Astrocyte (in vitro differentiated cells and primary cell): Measurements from ENCODE around the gene HES1. TPM values are rescaled to one million over a fixed set of nuclear protein-coding genes. Genes with fewer than 3 reads are reported as not detected.

ENCODE experiments used
- DNase-seq: peaks from one replicate; pipeline ENCODE4 v3.0.0-alpha.2; 2010; ENCODE audit warnings: low read depth
- FAIRE-seq: peaks from 2 replicates; lab custom pipeline; 2011; peaks lifted over from hg19 to GRCh38; lab: Jason Lieb, UNC
- H2AFZ ChIP-seq: 2 replicates; pipeline ENCODE4 v1.6.0; 2012; ENCODE audit warnings: low read depth, low read length, inconsistent platforms
- H3K27ac ChIP-seq: 2 replicates; pipeline ENCODE4 v1.5.1; 2011; ENCODE audit warnings: low read depth, low read length, inconsistent platforms
- H3K27me3 ChIP-seq: 2 replicates; pipeline ENCODE4 v1.6.0; 2011; ENCODE audit warnings: low read length, inconsistent platforms; ENCODE audit not compliant: insufficient read depth
- H3K36me3 ChIP-seq: 2 replicates; pipeline ENCODE4 v1.5.1; 2011; ENCODE audit warnings: low read length, inconsistent platforms; ENCODE audit not compliant: insufficient read depth
- H3K4me1 ChIP-seq: 2 replicates; pipeline ENCODE4 v1.5.1; 2011; ENCODE audit warnings: low read length, inconsistent platforms; ENCODE audit not compliant: insufficient read depth
- H3K4me2 ChIP-seq: 2 replicates; pipeline ENCODE4 v1.6.0; 2012; ENCODE audit warnings: low read length, inconsistent platforms
- H3K4me3 ChIP-seq: 2 replicates; pipeline ENCODE4 v1.5.1; 2011; ENCODE audit warnings: low read depth, mild to moderate bottlenecking, low read length, inconsistent platforms; ENCODE audit not compliant: insufficient read depth
- H3K79me2 ChIP-seq: 2 replicates; pipeline ENCODE4 v1.6.0; 2012; ENCODE audit warnings: mild to moderate bottlenecking, low read length, inconsistent platforms; ENCODE audit not compliant: insufficient read depth
- H3K9ac ChIP-seq: 2 replicates; pipeline ENCODE4 v1.6.0; 2012; ENCODE audit warnings: mild to moderate bottlenecking, low read length, inconsistent platforms
- H3K9me3 ChIP-seq: 2 replicates; pipeline ENCODE4 v1.5.1; 2012; ENCODE audit warnings: low read depth, mild to moderate bottlenecking, low read length, inconsistent platforms; ENCODE audit not compliant: insufficient read depth
- H4K20me1 ChIP-seq: 2 replicates; pipeline ENCODE4 v1.6.0; 2012; ENCODE audit warnings: low read length, inconsistent platforms; ENCODE audit not compliant: insufficient read depth
- H3K27ac Mint-ChIP-seq: one replicate; pipeline ENCODE4 v1.8.0; 2021; ENCODE audit warnings: mild to moderate bottlenecking, mixed read lengths; ENCODE audit not compliant: unreplicated experiment
- H3K27me3 Mint-ChIP-seq: one replicate; pipeline ENCODE4 v1.8.0; 2021; ENCODE audit warnings: low read depth, mixed read lengths; ENCODE audit not compliant: unreplicated experiment
- H3K36me3 Mint-ChIP-seq: one replicate; pipeline ENCODE4 v1.8.0; 2021; ENCODE audit warnings: low read depth, mixed read lengths; ENCODE audit not compliant: unreplicated experiment
- H3K4me1 Mint-ChIP-seq: one replicate; pipeline ENCODE4 v1.8.0; 2021; ENCODE audit warnings: low read depth, mixed read lengths; ENCODE audit not compliant: unreplicated experiment
- H3K4me3 Mint-ChIP-seq: one replicate; pipeline ENCODE4 v1.8.0; 2021; ENCODE audit warnings: mild to moderate bottlenecking, moderate library complexity, mixed read lengths; ENCODE audit not compliant: unreplicated experiment
- H3K9me3 Mint-ChIP-seq: one replicate; pipeline ENCODE4 v1.8.0; 2021; ENCODE audit warnings: mild to moderate bottlenecking, mixed read lengths; ENCODE audit not compliant: unreplicated experiment
- CTCF ChIP-seq: IDR thresholded peaks from 2 replicates; pipeline ENCODE4 v1.5.1; 2011; ENCODE audit warnings: low read depth, mild to moderate bottlenecking, inconsistent platforms, low read length, moderate library complexity; ENCODE audit not compliant: insufficient read depth
- EZH2 ChIP-seq: IDR thresholded peaks from 2 replicates; pipeline ENCODE4 v1.6.1; 2012; ENCODE audit warnings: mild to moderate bottlenecking, low read length, inconsistent platforms; ENCODE audit not compliant: insufficient read depth
- total RNA-seq: library from RNA; stranded (reverse); gene quantifications from 2 replicates; pipeline ENCODE4 v1.2.1, GENCODE V29; 2021

The HES1 gene
- total RNA-seq, 1 donor from 2014 or later, result 46.5 TPM

GRCh38 chr3:194154346-194154745 is 18.4 kb downstream of the HES1 start:
- H3K9me3 ChIP-seq, result peaks cover 4% of the 10 kb centered on the region
- H3K27me3 ChIP-seq, result peaks cover 29% of the 10 kb centered on the region
- FAIRE-seq, result no peak
- H3K27ac ChIP-seq, result no peak overlapping the region
- H4K20me1 ChIP-seq, result no peaks in the 10 kb centered on the region
- peaks cover 9% of the 10 kb centered on the region for H3K9me3 Mint-ChIP-seq
- peaks cover 2% of the 10 kb centered on the region for H3K36me3 Mint-ChIP-seq
- H3K4me3 Mint-ChIP-seq, result no peak overlapping the region
- H3K36me3 ChIP-seq, result no peaks in the 10 kb centered on the region
- H3K9ac ChIP-seq, result no peak overlapping the region
- no peak for DNase-seq
- H3K4me2 ChIP-seq, result no peak overlapping the region
- peaks cover 3% of the 10 kb centered on the region for H3K4me1 Mint-ChIP-seq
- no peak overlapping the region for H3K4me3 ChIP-seq
- H2AFZ ChIP-seq, result no peak overlapping the region
- no peaks in the 10 kb centered on the region for H3K4me1 ChIP-seq
- H3K79me2 ChIP-seq, result no peaks in the 10 kb centered on the region
- H3K27ac Mint-ChIP-seq, result no peak overlapping the region
- TF ChIP-seq EZH2 (no peak), CTCF (no peak)
- H3K27me3 Mint-ChIP-seq, result peaks cover 76% of the 10 kb centered on the region

DNA sequence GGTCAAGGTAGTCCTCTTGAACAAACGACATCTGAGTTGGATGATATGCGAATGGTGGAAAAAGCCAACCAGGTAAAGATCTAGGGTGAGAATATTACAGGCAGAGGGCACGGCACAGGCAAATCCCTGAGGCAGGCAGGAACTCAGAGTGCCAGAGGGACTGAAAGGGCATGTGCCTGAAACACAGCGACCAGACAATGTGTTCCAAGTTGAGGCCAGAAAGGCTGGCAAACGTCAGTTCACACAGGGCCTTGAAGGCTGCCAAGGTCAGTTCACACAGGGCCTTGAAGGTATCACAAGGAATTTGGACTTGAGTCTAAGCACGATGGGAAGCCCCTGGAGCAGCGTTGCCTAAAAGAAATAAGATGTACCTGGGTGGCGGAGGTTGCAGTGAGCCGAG is 20.1 kb downstream of the HES1 start:
- H3K27ac Mint-ChIP-seq, result no peak overlapping the region
- peaks cover 2% of the 10 kb centered on the region for H3K36me3 Mint-ChIP-seq
- H3K9me3 Mint-ChIP-seq, result peaks cover 9% of the 10 kb centered on the region
- no peak overlapping the region for H3K4me3 ChIP-seq
- H2AFZ ChIP-seq, result no peak overlapping the region
- H3K9ac ChIP-seq, result no peak overlapping the region
- H4K20me1 ChIP-seq, result no peaks in the 10 kb centered on the region
- no peak overlapping the region for H3K4me2 ChIP-seq
- H3K27me3 ChIP-seq, result peaks cover 35% of the 10 kb centered on the region
- H3K9me3 ChIP-seq, result peaks cover 4% of the 10 kb centered on the region
- no peaks in the 10 kb centered on the region for H3K4me1 Mint-ChIP-seq
- H3K27ac ChIP-seq, result no peak overlapping the region
- no peak for DNase-seq
- no peak overlapping the region for H3K4me3 Mint-ChIP-seq
- H3K36me3 ChIP-seq, result no peaks in the 10 kb centered on the region
- no peak for FAIRE-seq
- H3K79me2 ChIP-seq, result no peaks in the 10 kb centered on the region
- H3K27me3 Mint-ChIP-seq, result peaks cover 79% of the 10 kb centered on the region
- TF ChIP-seq CTCF (no peak), EZH2 (no peak)
- no peaks in the 10 kb centered on the region for H3K4me1 ChIP-seq

GRCh38 chr3:194158942-194159439 is 23.0 kb downstream of the HES1 start:
- Mint-ChIP-seq H3K9me3 (peaks cover 8% of the 10 kb centered on the region), H3K4me3 (no peak overlapping the region), H3K27ac (no peak overlapping the region), H3K27me3 (peaks cover 81% of the 10 kb centered on the region), H3K4me1 (no peaks in the 10 kb centered on the region), H3K36me3 (peaks cover 2% of the 10 kb centered on the region)
- TF ChIP-seq CTCF, result no peak
- TF ChIP-seq EZH2, result no peak
- H3K27ac ChIP-seq, result no peak overlapping the region
- no peaks in the 10 kb centered on the region for H4K20me1 ChIP-seq
- H3K79me2 ChIP-seq, result no peaks in the 10 kb centered on the region
- FAIRE-seq (no peak), DNase-seq (no peak)
- H3K4me2 ChIP-seq, result no peak overlapping the region
- H3K36me3 ChIP-seq, result no peaks in the 10 kb centered on the region
- H2AFZ ChIP-seq, result no peak overlapping the region
- H3K27me3 ChIP-seq, result peaks cover 58% of the 10 kb centered on the region
- no peaks in the 10 kb centered on the region for H3K4me1 ChIP-seq
- no peak overlapping the region for H3K9ac ChIP-seq
- H3K9me3 ChIP-seq, result peaks cover 4% of the 10 kb centered on the region
- no peak overlapping the region for H3K4me3 ChIP-seq
